Right ventricle myocardium superior (tissue), 1 donor: ENCODE measurements around the gene SCN1B. TPM values are rescaled to one million over a fixed set of nuclear protein-coding genes. Genes with fewer than 3 reads are reported as not detected.
"Not testable (repeated sequence)": the region's sequence is repeated elsewhere in the genome, so short reads cannot be mapped to it uniquely, and the experiment has no call there.

Source experiments
- ATAC-seq: fragments of 200-7000 bp; cut with Tn5 transposase; one replicate; pipeline ENCODE4 v1.9.1; 2020; ENCODE audit warnings: mild to moderate bottlenecking; ENCODE audit not compliant: poor library complexity
- DNase-seq: peaks from one replicate; pipeline ENCODE4 v3.0.0-alpha.2; 2020
- intact Hi-C: fragments of 100-400 bp; cut with DNase I; formaldehyde crosslinking; loops from one replicate; pipeline ENCODE4 v1.11.2; 2022
- total RNA-seq: library from RNA; stranded (reverse); fragmentation: NEBNext Ultra II Directional; extraction: Animal tissue kit (Norgen Biotek cat#: 25700); gene quantifications from one replicate; pipeline ENCODE4 v1.2.1, GENCODE V29; 2021
- donor health status: DM: no; HTN: yes; CAD: no; lungs with severe emphysema.

Gene SCN1B
- total RNA-seq, 1 donor from 2014 or later, result 48.2 TPM

GRCh38 chr19:35042954-35043604, 12.8 kb downstream of the SCN1B start:
- ATAC-seq, result no peak
- intact Hi-C loops, result no loop called here
- DNase-seq, result peak; percentile 33

DNA sequence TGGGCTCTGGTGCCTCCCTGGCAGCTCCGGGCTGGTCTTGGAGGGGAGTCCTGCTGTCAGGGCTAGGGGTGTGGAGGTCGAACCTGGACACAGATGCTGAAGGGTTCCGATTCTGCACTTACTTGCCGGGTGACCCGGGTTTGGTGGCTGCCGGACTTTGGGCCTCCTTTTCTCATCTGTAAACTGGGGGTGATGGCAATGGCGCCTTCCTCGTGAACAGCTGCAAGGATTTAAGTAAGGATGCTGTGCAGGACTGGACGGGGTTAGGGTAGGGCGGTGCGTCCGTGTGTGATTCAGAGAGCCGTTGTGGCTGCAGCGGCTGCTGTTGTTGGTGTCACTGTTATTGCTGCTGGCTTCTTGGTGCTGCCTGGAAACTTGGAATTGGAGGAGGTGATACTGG, 13.6 kb downstream of the SCN1B start:
- DNase-seq (peak; percentile 39), ATAC-seq (no peak)
- intact Hi-C loops, result no loop called here

GRCh38 chr19:35044317-35045117, 14.2 kb downstream of the SCN1B start:
- intact Hi-C loops, result no loop called here
- ATAC-seq (no peak), DNase-seq (peak; percentile 82)

DNA sequence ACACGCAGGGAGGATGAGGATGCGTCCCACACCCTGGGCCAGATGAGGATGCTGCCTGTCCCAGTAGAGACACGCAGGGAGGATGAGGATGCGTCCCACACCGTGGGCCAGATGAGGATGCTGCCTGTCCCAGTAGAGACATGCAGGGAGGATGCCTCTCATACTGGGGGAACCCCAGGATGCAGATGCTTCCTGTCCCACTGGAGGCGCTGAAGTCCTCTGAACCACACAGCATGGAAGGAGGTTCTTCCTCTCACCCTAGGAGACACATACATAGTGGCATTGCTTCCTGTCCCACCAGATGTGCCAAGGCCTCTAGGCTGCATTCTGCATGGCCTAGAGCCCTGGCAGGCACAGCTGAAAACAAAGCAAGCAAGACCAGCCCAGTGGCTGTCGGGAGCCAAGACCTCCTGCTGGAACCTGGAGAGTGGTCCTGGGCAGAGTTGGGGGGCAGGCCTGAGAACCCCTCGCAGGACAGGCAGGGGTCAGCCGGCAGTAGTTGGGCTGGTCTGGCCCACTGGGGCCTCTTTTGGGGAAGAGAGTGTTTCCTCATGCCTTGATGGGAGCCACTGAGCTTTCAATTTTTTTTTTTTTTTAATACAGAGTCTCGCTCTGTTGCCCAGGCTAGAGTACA, 15.5 kb downstream of the SCN1B start:
- intact Hi-C loops, result no loop called here
- ATAC-seq, result no peak
- peak; percentile 45 for DNase-seq

- ATAC-seq (no peak), DNase-seq (peak; percentile 37)
- intact Hi-C loops, result no loop called here
Observed at GRCh38 chr19:35046461-35046860, 16.2 kb downstream of the SCN1B start.

DNA sequence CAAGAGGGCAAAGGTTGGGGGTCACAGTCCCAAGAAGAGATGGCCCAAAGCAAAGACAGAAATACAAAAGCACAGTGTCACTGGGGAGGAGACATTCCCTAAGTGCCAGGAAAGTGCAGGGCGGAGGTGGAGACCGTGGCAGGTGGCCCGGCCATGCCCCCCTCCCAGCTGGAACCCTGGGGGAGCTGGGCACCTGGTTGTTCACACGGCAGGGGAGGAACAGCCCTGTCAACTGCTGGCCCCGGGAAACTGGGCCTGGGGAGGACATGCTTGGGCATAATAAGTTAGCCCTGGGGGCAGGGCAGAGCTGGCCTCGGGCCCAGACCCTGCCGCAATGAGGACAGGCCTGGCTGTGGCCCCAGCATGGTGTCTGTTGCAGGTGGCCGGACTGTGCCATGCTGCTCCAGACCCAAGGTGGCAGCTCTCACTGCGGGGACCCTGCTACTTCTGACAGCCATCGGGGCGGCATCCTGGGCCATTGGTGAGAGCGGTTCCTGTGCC, 18.7 kb downstream of the SCN1B start:
- intact Hi-C loops, result no loop called here
- ATAC-seq (peak; percentile 90), DNase-seq (peak; percentile 83)

DNA sequence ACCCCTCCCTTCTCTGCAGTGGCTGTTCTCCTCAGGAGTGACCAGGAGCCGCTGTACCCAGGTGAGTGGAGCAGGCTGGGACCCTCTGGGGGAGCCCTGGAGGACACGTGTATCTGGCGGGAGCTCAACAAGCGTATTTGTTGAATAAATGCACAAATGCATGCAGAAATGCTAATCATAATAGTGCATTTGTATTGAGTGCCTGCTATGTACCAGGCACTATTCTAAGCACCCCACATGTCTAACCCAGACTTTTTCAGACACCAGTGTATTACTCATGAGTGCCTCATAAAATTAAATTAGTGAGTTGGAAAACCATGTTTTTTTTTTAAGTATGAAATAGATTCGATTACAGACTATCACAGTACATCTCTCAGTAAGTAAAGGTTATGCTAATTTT, 19.2 kb downstream of the SCN1B start:
- ATAC-seq, result no peak
- DNase-seq, result no peak
- intact Hi-C loops, result no loop called here

GRCh38 chr19:35050662-35051061, 20.4 kb downstream of the SCN1B start:
- ATAC-seq, DNase-seq, intact Hi-C loops: not testable (repeated sequence)

GRCh38 chr19:35051268-35051667, 21.0 kb downstream of the SCN1B start:
- DNase-seq, ATAC-seq, intact Hi-C loops: not testable (repeated sequence)

DNA sequence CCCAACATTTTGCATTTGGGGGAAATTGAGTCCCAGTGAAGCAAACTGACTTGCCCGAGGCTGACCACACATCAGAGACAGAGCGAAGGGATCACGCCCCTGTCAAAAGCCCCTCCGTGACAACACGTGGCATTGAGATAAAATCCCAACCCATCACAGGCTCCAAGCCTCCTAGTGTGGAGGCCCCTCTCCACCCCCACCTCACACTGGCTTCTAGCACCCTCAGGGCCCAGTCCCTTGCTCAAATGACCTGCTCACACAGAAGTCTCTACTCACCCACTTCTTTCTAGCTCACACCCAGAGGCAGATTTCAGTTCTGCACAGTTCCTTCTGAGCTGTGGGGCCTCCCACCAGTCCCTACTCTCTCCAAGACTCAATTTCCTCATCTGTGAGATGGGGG, 21.5 kb downstream of the SCN1B start:
- intact Hi-C loops, result no loop called here
- DNase-seq, result no peak
- ATAC-seq, result no peak

GRCh38 chr19:35052599-35053190, 22.4 kb downstream of the SCN1B start:
- no peak for ATAC-seq
- intact Hi-C loops, result no loop called here
- DNase-seq, result no peak

GRCh38 chr19:35053667-35054293, 23.5 kb downstream of the SCN1B start:
- DNase-seq (no peak), ATAC-seq (no peak)
- intact Hi-C loops, result no loop called here

- no peak for ATAC-seq
- intact Hi-C loops, result no loop called here
Observed at GRCh38 chr19:35054626-35055025, 24.4 kb downstream of the SCN1B start.

GRCh38 chr19:35055715-35056179, 25.5 kb downstream of the SCN1B start:
- intact Hi-C loops, result no loop called here
- ATAC-seq (no peak), DNase-seq (peak; percentile 26)

More at GRCh38 chr19:35054626-35055025, 24.4 kb downstream of the SCN1B start:
- no peak for DNase-seq

DNA sequence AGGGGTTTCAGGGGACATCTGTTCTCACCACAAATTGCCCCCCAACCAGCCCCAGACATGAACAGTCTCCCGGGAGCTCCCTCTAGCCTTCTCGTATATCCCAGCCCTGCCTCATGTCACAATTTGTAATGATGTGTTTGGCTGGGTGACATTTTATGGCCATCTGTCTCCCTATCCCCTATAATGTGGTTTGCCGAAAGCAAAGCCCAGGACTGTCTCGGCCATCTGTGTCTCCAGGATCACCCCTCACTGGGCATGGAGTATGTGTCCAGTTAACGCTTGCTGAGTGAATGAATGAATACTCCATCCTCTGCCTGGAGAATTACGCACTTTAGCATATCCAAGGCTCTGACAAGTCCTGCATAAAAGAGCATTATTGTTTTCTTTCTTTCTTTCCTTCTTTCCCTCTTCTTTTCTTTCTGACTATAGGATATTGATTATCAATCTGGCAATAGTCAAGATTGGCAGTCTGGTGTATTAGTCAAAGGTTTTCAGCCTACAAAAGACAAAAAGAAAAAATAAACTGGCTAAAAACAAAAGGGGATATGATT, 26.3 kb downstream of the SCN1B start:
- DNase-seq (no peak), ATAC-seq (no peak)
- intact Hi-C loops, result no loop called here

GRCh38 chr19:35058370-35058769, 28.1 kb downstream of the SCN1B start:
- DNase-seq, result no peak
- ATAC-seq, result no peak
- intact Hi-C loops, result no loop called here

DNA sequence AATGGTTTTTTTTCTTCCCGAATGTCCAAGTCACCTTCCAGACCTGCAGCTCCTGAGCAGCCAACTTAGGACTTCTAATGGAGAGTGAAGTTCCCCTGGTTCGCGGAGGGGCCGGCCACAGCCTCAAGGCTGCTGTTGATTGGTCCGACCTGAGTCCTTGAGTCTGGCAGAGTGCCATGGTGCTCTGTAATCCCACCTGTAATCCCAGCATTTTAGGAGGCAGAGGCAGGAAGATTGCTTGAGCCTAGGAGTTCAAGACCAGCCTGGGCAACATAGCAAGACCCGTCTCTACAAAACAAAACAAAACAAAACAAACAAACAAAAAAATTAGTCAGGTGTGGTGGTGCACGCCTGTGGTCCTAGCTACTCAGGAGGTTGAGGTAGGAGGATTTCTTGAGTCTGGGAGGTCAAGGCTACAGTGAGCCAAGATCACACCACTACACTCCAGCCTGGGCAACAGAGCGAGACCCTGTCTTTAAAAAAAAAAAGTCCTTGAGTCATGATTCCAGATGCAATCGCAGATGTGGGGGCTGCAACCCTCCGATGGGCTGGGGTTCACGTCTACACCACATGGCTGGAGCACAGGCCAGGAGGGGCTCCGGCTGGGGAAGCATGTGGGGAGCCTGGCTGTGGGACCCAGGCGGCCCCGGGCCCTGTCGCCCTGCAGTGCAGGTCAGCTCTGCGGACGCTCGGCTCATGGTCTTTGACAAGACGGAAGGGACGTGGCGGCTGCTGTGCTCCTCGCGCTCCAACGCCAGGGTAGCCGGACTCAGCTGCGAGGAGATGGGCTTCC, 28.9 kb downstream of the SCN1B start:
- peak; percentile 32 for DNase-seq
- no peak for ATAC-seq

GRCh38 chr19:35059799-35060091, 29.5 kb downstream of the SCN1B start:
- ATAC-seq (no peak), DNase-seq (peak; percentile 27)
- intact Hi-C loops, result no loop called here

More for the DNA sequence above, 28.9 kb downstream of the SCN1B start:
- intact Hi-C loops, result no loop called here
